IPS DF 6.9 (cell line): ENCODE results near the gene FUBP3.
"Not testable (repeated sequence)": the region's sequence is repeated elsewhere in the genome, so short reads cannot be mapped to it uniquely, and the experiment has no call there.

Source experiments
- DNase-seq: peaks from one replicate; pipeline ENCODE4 v3.0.0-alpha.2; 2013; ENCODE audit warnings: low read depth, low spot score
- H3K27ac ChIP-seq: one replicate; pipeline ENCODE4 v1.5.1; 2013; ENCODE audit warnings: low read length, control low read depth
- H3K27me3 ChIP-seq: 2 replicates; pipeline ENCODE4 v1.6.1; 2013; ENCODE audit warnings: mild to moderate bottlenecking, low read length; ENCODE audit not compliant: control insufficient read depth, insufficient read depth
- H3K36me3 ChIP-seq: 2 replicates; pipeline ENCODE4 v1.6.1; 2013; ENCODE audit warnings: low read length; ENCODE audit not compliant: control insufficient read depth, insufficient read depth
- H3K4me1 ChIP-seq: 2 replicates; pipeline ENCODE4 v1.6.1; 2013; ENCODE audit warnings: low read length; ENCODE audit not compliant: control insufficient read depth, insufficient read depth
- H3K4me3 ChIP-seq: 2 replicates; pipeline ENCODE4 v1.5.1; 2013; ENCODE audit warnings: mild to moderate bottlenecking, low read length
- H3K9me3 ChIP-seq: 2 replicates; pipeline ENCODE4 v1.6.1; 2013; ENCODE audit warnings: low read length, inconsistent platforms; ENCODE audit not compliant: control insufficient read depth, insufficient read depth
- WGBS: extraction: QIAGEN DNeasy Blood & Tissue Kit; methylation state at CpG from one replicate; pipeline ENCODE4 v1.1.7; 2013; ENCODE audit warnings: mixed read lengths, missing lambda C conversion rate; ENCODE audit not compliant: insufficient read length, insufficient coverage; 5-methylcytosine and 5-hydroxymethylcytosine counted together

Gene FUBP3

GRCh38 chr9:130556396-130557076, 22.8 kb upstream of the FUBP3 start:
- Histone ChIP-seq H3K36me3 (no peaks in the 10 kb centered on the region), H3K4me1 (no peaks in the 10 kb centered on the region), H3K4me3 (no peak overlapping the region), H3K27ac (no peak overlapping the region), H3K27me3 (no peaks in the 10 kb centered on the region), H3K9me3 (no peaks in the 10 kb centered on the region)
- DNase-seq = no peak
- no CpG with 5 or more reads among the region's 18 CpGs for WGBS

GRCh38 chr9:130557077-130557468, 22.3 kb upstream of the FUBP3 start:
- Histone ChIP-seq H3K9me3 (no peaks in the 10 kb centered on the region), H3K27me3 (no peaks in the 10 kb centered on the region), H3K36me3 (no peaks in the 10 kb centered on the region), H3K4me1 (no peaks in the 10 kb centered on the region), H3K4me3 (no peak overlapping the region), H3K27ac (no peak overlapping the region)
- no CpG with 5 or more reads among the region's 6 CpGs for WGBS
- no peak for DNase-seq

GRCh38 chr9:130561056-130561455, 18.3 kb upstream of the FUBP3 start:
- H3K27ac ChIP-seq = no peak overlapping the region
- no peaks in the 10 kb centered on the region for H3K36me3 ChIP-seq
- DNase-seq = no peak
- H3K27me3 ChIP-seq = no peaks in the 10 kb centered on the region
- no peaks in the 10 kb centered on the region for H3K9me3 ChIP-seq
- no CpG with 5 or more reads among the region's 2 CpGs for WGBS
- no peak overlapping the region for H3K4me3 ChIP-seq
- no peaks in the 10 kb centered on the region for H3K4me1 ChIP-seq

- no CpG with 5 or more reads among the region's 4 CpGs for WGBS
- not testable (repeated sequence) for H3K4me3 ChIP-seq, DNase-seq, H3K9me3 ChIP-seq, H3K27ac ChIP-seq, H3K27me3 ChIP-seq, H3K36me3 ChIP-seq, H3K4me1 ChIP-seq
Observed at GRCh38 chr9:130562525-130562924, 16.9 kb upstream of the FUBP3 start.

GRCh38 chr9:130563797-130564196, 15.6 kb upstream of the FUBP3 start:
- no peak overlapping the region for H3K4me3 ChIP-seq
- no peak for DNase-seq
- H3K27me3 ChIP-seq = no peaks in the 10 kb centered on the region
- no peaks in the 10 kb centered on the region for H3K36me3 ChIP-seq
- no CpG with 5 or more reads among the region's 7 CpGs for WGBS
- no peak overlapping the region for H3K27ac ChIP-seq
- no peaks in the 10 kb centered on the region for H3K4me1 ChIP-seq
- H3K9me3 ChIP-seq = no peaks in the 10 kb centered on the region

GRCh38 chr9:130565792-130566191, 13.6 kb upstream of the FUBP3 start:
- Histone ChIP-seq H3K4me1 (no peaks in the 10 kb centered on the region), H3K36me3 (no peaks in the 10 kb centered on the region), H3K9me3 (no peaks in the 10 kb centered on the region), H3K4me3 (no peak overlapping the region), H3K27ac (no peak overlapping the region), H3K27me3 (no peaks in the 10 kb centered on the region)
- no CpG with 5 or more reads among the region's 3 CpGs for WGBS
- no peak for DNase-seq

- Histone ChIP-seq H3K36me3 (no peaks in the 10 kb centered on the region), H3K27me3 (no peaks in the 10 kb centered on the region), H3K4me3 (no peak overlapping the region), H3K9me3 (no peaks in the 10 kb centered on the region), H3K4me1 (no peaks in the 10 kb centered on the region), H3K27ac (no peak overlapping the region)
- no peak for DNase-seq
- WGBS = no CpG with 5 or more reads among the region's 10 CpGs
Observed at GRCh38 chr9:130570208-130570607, 9.2 kb upstream of the FUBP3 start.

GRCh38 chr9:130575514-130575913, 3.9 kb upstream of the FUBP3 start:
- no peak for DNase-seq
- Histone ChIP-seq H3K27me3 (no peaks in the 10 kb centered on the region), H3K9me3 (no peaks in the 10 kb centered on the region), H3K27ac (no peak overlapping the region), H3K36me3 (no peaks in the 10 kb centered on the region), H3K4me1 (0 out of 2 replicates have a peak, but pooled peaks cover 1% of the 10 kb centered on the region), H3K4me3 (no peak overlapping the region)
- no CpG with 5 or more reads among the region's 3 CpGs for WGBS

GRCh38 chr9:130576176-130576575, 3.2 kb upstream of the FUBP3 start:
- H3K27ac ChIP-seq = no peak overlapping the region
- H3K4me3 ChIP-seq = no peak overlapping the region
- 0 out of 2 replicates have a peak, but pooled peaks cover 1% of the 10 kb centered on the region for H3K4me1 ChIP-seq
- H3K27me3 ChIP-seq = no peaks in the 10 kb centered on the region
- DNase-seq = no peak
- no peaks in the 10 kb centered on the region; the same call in 1 of the 2 replicates for H3K36me3 ChIP-seq
- no CpG with 5 or more reads among the region's 4 CpGs for WGBS
- H3K9me3 ChIP-seq = no peaks in the 10 kb centered on the region

- peak overlapping the region; percentile 87 for H3K4me3 ChIP-seq
- H3K27ac ChIP-seq = no peak overlapping the region
- H3K4me1 ChIP-seq = 0 out of 2 replicates have a peak, but pooled peaks cover 1% of the 10 kb centered on the region
- no peaks in the 10 kb centered on the region for H3K27me3 ChIP-seq
- H3K36me3 ChIP-seq = no peaks in the 10 kb centered on the region; the same call in 1 of the 2 replicates
- no peaks in the 10 kb centered on the region for H3K9me3 ChIP-seq
- no peak for DNase-seq
- no CpG with 5 or more reads among the region's 40 CpGs for WGBS
Observed at GRCh38 chr9:130579738-130580463, 524 bp downstream of the FUBP3 start.
